ENCODE measurements around the gene GMEB2. TPM values are rescaled to one million over a fixed set of nuclear protein-coding genes. Genes with fewer than 3 reads are reported as not detected.

Gene GMEB2
- total RNA-seq, 2 experiments from 2014 or later, result 16.2 to 16.3 TPM

DNA sequence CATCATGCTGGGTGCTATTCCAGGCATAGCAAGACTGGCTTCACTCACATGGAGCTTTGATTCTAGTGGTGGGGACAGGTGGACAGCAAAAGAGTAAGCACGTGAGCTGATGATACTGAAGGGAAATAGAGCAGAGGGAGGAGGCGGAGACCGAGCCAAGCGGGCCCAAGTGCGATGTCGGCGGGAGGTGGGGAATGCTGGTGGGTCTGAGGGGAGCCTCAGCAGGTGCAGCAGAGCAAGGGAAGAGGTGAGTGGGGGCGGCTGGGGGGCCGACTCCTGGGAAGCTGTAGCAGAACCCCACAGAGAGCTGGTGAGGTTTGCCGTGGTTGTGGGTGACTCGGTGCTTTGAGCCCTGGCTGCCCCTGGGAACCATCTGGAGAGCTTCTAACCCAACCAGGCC is 41.5 kb upstream of the GMEB2 start:
- POLR2A ChIA-PET, result interaction anchor here (0.8 to 1.8 kb wide), 2 partner anchors 14 to 19 kb away, joined by 3 to 5 read pairs; no protein-coding TSS in a partner anchor
- TF ChIP-seq, protein P1, sequence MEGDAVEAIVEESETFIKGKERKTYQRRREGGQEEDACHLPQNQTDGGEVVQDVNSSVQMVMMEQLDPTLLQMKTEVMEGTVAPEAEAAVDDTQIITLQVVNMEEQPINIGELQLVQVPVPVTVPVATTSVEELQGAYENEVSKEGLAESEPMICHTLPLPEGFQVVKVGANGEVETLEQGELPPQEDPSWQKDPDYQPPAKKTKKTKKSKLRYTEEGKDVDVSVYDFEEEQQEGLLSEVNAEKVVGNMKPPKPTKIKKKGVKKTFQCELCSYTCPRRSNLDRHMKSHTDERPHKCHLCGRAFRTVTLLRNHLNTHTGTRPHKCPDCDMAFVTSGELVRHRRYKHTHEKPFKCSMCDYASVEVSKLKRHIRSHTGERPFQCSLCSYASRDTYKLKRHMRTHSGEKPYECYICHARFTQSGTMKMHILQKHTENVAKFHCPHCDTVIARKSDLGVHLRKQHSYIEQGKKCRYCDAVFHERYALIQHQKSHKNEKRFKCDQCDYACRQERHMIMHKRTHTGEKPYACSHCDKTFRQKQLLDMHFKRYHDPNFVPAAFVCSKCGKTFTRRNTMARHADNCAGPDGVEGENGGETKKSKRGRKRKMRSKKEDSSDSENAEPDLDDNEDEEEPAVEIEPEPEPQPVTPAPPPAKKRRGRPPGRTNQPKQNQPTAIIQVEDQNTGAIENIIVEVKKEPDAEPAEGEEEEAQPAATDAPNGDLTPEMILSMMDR (IDR thresholded peaks at IDR 0.05), result no peak
- Mint-ChIP-seq H3K9me3 (no peaks in the 10 kb centered on the region), H3K4me3 (no peak overlapping the region), H3K27me3 (no peaks in the 10 kb centered on the region), H3K4me1 (ENCODE audit: low read depth) (no peaks in the 10 kb centered on the region), H3K36me3 (ENCODE audit: low read depth) (peaks cover 16% of the 10 kb centered on the region), H3K27ac (no peak overlapping the region)
- no peak for ATAC-seq
- intact Hi-C loops (cut with micrococcal nuclease), result no loop called here
- CTCF ChIA-PET, result interaction anchor here (1.4 kb wide), 1 partner anchor 10 kb away, joined by 3 read pairs; the partner anchor contains the start of gene RTEL1
- DNase-seq, result no peak

DNA sequence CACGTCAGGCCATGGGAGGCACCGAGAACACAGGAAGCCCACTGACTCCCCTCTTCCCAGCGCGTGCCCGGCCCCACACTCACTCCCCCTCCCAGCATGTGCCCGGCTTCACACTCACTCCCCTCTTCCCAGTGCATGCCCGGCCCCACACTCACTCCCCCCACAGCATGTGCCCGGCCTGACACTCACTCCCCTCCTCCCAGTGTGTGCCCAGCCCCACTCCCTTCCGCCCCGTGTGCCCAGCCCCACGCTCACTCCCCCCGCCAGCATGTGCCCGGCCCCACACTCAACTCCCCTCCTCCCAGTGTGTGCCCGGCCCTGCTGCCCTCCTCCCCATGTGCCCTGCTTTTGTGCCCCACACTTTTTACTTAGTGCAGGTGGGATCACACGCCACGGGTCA is 41.0 kb upstream of the GMEB2 start:
- peaks cover 16% of the 10 kb centered on the region for H3K36me3 Mint-ChIP-seq (ENCODE audit: low read depth)
- no peak overlapping the region for H3K4me3 Mint-ChIP-seq
- no peak overlapping the region for H3K27ac Mint-ChIP-seq
- ATAC-seq, result no peak
- no peaks in the 10 kb centered on the region for H3K4me1 Mint-ChIP-seq (ENCODE audit: low read depth)
- ChIA-PET POLR2A (interaction anchor here (1.8 kb wide), 1 partner anchor 19 kb away, joined by 5 read pairs; no protein-coding TSS in a partner anchor), CTCF (interaction anchor here (1.4 kb wide), 1 partner anchor 10 kb away, joined by 3 read pairs; the partner anchor contains the start of gene RTEL1)
- intact Hi-C loops (cut with micrococcal nuclease), result no loop called here
- H3K9me3 Mint-ChIP-seq, result no peaks in the 10 kb centered on the region
- DNase-seq, result no peak
- H3K27me3 Mint-ChIP-seq, result no peaks in the 10 kb centered on the region
- TF ChIP-seq, protein P1 (IDR thresholded peaks at IDR 0.05), result no peak

DNA sequence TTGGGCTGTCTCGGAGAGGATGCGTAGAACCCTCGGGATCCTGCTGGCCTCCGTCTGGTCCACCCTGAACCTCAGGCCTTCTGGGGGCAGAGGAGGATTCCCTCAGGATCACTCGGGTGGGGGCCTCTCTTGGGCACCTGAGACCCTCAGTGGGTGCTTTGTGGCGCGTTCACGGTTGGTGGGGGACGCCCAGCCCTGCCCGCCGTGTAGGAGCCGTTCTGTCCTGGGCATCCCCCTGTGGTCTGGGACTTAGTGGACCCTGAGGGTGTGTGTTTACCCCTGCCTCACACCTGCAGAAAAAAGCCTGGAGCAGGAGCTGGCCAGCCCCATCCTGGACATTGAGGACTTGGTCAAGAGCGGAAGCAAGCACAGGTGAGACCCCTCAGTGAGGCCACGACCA is 38.8 kb upstream of the GMEB2 start:
- intact Hi-C loops (cut with micrococcal nuclease), result no loop called here
- ChIA-PET POLR2A (no interaction called here), CTCF (no interaction called here)
- TF ChIP-seq, protein P1 (IDR thresholded peaks at IDR 0.05), result no peak
- Mint-ChIP-seq H3K27ac (no peak overlapping the region), H3K4me3 (no peak overlapping the region), H3K4me1 (ENCODE audit: low read depth) (no peaks in the 10 kb centered on the region), H3K27me3 (no peaks in the 10 kb centered on the region), H3K9me3 (no peaks in the 10 kb centered on the region), H3K36me3 (ENCODE audit: low read depth) (peaks cover 20% of the 10 kb centered on the region)
- ATAC-seq (no peak), DNase-seq (no peak)

GRCh38 chr20:63664861-63665594 is 38.1 kb upstream of the GMEB2 start:
- Mint-ChIP-seq H3K27ac (no peak overlapping the region), H3K4me3 (no peak overlapping the region), H3K36me3 (ENCODE audit: low read depth) (peaks cover 19% of the 10 kb centered on the region), H3K27me3 (no peaks in the 10 kb centered on the region), H3K4me1 (ENCODE audit: low read depth) (peaks cover 3% of the 10 kb centered on the region), H3K9me3 (no peaks in the 10 kb centered on the region)
- ATAC-seq (no peak), DNase-seq (no peak)
- POLR2A ChIA-PET, result no interaction called here
- CTCF ChIA-PET, result no interaction called here
- TF ChIP-seq, protein P1 (IDR thresholded peaks at IDR 0.05), result no peak
- intact Hi-C loops (cut with micrococcal nuclease), result no loop called here

GRCh38 chr20:63664143-63664851 is 37.4 kb upstream of the GMEB2 start:
- ATAC-seq, result no peak
- TF ChIP-seq, protein P1 (IDR thresholded peaks at IDR 0.05), result no peak
- Mint-ChIP-seq H3K9me3 (no peaks in the 10 kb centered on the region), H3K4me3 (no peak overlapping the region), H3K4me1 (ENCODE audit: low read depth) (peaks cover 8% of the 10 kb centered on the region), H3K27ac (no peak overlapping the region), H3K36me3 (ENCODE audit: low read depth) (peaks cover 23% of the 10 kb centered on the region), H3K27me3 (no peaks in the 10 kb centered on the region)
- intact Hi-C loops (cut with micrococcal nuclease), result no loop called here
- CTCF ChIA-PET, result no interaction called here
- POLR2A ChIA-PET, result no interaction called here
- no peak for DNase-seq

Measured in activated CD8-positive, alpha-beta T cell treated with anti-CD3 and anti-CD28 coated beads for 36 hours (primary cell).